Measurements from ENCODE around the gene CERS5.
A peak's percentile ranks its signal among the peaks of the same experiment; 100 is the strongest.
"Not testable (repeated sequence)": the region's sequence is repeated elsewhere in the genome, so short reads cannot be mapped to it uniquely, and the experiment has no call there.

Gene CERS5

DNA sequence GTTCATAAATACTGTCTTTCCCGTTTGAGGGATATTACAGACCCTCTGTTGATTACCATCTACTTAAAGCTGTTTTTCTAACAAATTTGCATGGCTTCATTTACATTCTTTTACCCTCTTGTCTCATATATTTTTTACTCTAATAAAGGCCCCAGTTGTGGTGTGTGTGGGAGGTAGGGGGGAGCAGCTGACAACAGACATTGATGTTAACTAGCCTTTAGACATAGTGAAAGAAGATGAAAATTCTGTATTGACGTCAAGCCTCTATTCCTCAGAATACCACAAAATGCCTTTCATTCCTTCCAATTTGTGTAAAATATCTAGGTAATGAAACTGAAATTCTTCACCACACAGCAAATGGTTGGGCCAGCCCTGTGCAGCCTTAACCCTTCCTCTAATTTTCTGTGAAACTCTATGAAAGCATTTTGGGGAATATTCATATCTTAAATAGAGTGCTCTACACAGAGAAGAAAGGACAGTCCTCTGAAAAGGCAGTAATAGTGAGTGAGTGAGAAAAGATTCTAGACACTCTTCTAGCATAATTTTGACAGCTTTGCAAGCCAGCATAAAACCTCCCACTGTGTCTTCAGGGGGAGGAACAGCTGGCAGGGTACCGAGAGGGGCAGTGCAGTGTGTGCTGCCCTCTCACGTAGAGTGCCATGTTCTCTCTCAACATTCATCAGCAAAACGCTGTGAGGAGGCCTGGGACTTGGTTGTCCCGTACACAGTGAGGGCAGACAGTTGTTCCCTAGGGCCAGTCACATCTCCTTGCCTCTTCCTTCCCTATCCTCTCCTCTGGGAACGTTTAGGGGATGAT, 20.1 kb upstream of the CERS5 start:
- DNase-seq (ENCODE audit: low read depth): no peak

DNA sequence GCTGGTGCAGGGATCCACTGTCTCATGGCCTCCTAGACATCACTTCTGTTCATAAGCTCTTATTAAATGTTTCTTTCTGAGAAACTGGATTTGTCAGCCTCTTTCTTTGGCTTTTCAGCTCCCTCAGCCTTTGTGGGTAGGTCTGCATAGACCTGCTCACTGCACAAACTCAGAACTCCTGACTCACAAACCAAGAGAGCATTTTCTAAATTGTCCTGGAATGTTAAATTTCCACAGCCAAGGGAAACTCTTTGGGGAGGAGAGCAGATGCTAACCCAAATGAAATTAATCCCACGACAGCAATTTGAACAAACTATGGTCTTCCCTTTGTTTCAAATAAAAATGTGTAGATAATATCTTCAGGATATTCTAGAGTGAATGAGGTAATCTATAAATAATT, 19.5 kb upstream of the CERS5 start:
- no peak for DNase-seq (ENCODE audit: low read depth)

DNA sequence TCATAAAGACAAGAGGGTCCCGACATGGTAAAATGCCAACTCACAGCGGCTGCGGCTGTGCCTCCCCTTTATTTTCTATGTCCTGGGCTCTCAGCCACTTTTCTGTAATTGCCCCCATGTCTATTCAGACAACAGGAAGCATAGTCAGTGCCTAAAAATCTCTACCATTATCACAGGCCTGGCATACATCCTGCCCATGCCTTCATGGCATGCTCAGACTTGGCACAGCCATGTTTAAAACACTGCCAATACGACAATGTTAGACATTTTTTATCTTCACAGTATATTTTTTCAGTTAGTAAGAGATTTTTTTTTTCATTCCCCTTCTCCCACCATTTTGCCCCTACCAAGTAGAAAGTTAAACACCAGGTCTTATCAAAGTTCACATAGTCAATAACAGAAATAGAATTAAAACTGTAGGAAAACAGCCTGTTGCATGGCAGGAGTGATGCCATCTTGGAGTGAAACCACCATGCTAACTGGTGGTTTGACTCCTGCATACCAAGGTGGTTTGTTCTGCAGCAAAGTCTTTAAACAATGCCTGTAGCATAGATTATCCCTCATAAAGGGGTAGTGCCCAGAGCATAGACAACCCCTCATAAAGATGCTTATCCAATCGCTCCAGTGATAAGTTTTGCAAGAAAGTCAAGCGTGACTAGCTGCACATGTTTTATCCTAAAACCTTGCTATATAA, 18.9 kb upstream of the CERS5 start:
- DNase-seq (ENCODE audit: low read depth): no peak

DNA sequence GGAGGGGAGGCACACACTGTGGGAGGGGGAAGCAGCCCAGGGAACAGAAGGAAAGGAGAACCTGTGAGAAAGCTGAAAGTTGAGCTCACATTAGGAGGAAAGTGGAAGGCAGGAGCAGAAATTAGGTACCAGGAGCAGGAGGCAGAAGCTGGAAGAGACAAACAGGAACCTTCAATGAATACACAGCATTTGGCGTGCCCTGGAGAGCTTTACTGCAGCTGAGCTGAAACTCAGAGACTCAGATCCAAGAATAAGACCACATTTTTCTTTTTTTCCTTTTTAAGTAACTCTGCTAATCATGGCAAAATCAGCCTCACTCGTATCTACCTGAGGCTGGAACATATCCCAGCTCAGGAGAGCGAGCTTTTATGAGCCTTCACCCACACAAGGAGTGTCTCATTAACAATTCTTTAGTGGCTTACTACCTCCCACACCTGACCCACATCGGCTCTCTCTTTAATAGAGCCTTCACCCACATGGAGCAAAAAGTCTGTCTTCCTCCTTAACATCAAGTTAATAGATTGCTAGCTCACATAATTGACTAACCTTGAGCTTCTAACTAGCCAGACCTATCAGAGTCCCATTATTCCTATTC, 18.2 kb upstream of the CERS5 start:
- DNase-seq (ENCODE audit: low read depth): no peak

DNA sequence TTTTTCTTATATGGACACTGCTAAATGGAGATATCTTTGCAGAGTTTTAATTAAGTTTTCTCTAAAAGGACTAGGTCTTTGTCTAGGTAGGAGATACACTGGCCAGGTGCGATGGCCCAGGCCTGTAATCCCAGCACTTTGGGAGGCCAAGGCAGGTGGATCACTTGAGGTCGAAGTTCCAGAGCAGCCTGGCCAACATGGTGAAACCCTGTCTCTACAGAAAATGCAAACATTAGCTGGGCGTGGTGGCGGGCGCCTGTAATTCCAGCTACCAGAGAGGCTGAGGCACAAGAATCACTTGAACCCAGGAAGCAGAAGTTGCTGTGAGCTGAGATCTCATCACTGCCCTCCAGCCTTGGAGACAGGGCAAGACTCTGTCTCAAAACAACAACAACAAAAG, 17.1 kb upstream of the CERS5 start:
- no peak for DNase-seq (ENCODE audit: low read depth)

DNA sequence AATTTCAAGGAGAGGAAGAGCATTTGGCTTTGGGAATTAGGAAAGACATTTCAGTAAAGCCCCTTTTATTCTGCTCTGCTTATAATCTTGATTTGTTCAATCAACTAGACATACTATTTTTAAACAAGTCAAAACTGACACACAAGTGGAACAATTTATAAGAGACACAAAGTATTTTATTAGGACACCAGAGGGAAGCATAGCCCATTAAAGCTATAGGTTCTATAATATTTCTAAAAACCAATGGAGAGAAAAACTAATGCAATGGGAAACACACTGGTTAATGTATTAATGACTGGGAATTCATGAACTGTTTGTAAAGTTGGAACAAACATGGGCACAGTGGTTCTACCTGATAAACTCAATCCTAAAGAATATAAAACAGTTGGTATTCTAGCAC, 15.3 kb upstream of the CERS5 start:
- no peak for DNase-seq (ENCODE audit: low read depth)

DNA sequence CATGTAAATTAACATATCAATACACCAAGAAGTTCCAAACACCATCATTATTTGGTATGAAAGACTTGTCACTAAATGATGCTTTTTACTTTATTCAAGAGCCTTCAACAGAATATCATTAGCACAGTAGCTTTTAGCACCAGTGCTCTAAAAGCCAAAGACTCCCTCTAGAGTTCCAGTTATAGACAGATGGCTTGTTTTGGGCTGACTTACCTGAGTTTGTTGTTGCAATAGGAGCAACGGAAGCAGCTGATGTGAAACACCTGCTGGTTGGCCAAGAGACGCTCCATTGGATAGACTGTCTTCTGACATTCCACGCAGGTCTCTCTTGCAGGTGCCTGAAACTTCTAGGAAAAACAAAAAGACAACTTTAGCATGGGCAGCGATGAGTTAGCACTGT, 14.5 kb upstream of the CERS5 start:
- no peak for DNase-seq (ENCODE audit: low read depth)

DNA sequence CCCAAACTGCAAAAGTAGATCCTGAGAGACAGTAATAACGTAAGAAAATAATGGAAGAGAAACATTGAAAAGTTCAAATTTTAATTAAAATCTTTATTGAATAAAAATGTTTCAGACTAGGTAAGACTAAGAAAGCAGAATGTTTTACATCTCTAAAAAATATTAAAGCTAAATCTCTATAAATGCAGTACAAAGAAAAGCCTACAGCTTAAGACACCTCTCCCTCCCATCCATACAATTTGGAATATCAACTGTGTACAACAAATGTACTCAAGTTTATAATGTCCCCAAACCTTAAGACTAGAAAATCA, 8.5 kb upstream of the CERS5 start:
- no peak for DNase-seq (ENCODE audit: low read depth)

DNA sequence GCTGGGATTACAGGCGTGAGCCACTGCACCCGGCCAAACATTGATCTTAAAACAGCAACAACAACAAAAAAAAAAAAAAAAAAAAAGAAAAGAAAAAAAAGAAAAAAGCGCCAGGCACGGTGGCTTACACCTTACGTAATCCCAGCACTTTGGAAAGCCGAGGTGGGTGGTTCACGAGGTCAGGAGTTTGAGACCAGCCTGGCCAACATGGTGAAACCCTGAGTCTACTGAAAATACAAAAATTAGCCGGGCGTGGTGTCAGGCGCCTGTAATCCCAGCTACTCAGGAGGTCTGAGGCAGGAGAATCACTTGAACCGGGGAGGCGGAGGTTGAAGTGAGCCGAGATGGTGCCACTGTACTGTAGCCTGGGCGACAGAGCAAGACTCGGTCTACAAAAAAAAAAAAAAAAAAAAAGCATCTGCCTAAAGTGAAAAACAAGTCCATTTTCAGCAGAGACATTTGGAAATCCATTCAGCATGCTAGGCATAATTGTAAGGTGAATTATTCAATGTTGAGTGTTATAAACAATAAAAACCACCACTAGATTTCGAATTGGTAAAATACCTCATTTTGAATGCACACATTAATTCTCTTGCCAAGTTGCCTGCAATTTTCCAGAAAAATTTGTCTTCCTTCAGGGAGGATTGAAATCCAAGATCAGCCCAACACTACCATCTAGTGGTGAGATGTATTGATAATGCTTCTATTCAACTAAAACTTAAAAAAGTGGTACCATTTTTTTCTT, 8.0 kb upstream of the CERS5 start:
- DNase-seq (ENCODE audit: low read depth): no peak

DNA sequence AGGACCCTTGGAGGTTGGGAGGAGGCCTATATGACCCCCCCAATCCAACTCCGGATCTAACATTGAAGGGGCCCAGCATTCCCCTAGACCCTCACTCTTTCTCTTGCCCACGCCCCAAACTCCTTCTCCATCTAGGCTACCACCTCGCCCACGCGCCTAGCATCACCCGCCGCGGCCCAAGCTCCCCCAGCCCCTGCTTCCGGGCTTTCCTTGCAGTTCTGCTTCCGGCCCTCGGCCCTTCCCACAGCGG, 445 bp downstream of the CERS5 start:
- peak; percentile 21 for DNase-seq (ENCODE audit: low read depth)

DNA sequence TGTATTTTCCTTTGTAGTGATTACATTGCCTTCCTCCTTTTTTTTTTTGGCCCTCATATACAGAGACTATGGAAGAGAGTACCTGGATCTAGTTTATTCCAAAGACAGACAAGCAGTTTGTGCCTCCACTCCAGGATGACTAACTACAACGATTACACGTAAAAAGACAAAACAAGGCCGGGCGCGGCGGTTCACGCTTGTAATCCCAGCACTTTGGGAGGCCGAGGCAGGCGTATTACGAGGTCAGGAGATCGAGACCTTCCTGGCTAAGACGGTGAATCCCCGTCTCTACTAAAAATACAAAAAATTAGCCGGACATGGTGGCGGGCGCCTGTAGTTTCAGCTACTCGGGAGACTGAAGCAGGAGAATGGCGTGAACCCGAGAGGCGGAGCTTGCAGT, 2.2 kb downstream of the CERS5 start:
- no peak for DNase-seq (ENCODE audit: low read depth)

DNA sequence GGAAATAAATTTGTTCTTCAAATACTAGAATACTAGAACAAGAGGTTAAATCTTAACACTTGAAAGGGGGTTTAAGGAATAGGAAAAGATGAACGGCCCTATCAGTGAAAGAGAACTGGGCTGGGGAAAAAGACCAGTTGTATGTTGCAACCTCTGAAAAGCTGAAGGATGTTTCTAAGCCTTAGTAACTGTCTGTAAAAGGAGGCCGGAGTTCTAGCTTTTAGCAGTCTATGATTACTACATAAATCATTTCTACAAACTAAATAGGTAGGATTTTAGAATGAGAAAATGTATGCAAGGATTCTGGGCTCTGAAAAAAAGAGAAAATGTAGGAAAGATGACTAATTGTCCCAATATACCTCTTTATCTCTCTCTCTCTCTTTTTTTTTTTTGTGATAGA, 4.9 kb downstream of the CERS5 start:
- DNase-seq (ENCODE audit: low read depth): no peak

DNA sequence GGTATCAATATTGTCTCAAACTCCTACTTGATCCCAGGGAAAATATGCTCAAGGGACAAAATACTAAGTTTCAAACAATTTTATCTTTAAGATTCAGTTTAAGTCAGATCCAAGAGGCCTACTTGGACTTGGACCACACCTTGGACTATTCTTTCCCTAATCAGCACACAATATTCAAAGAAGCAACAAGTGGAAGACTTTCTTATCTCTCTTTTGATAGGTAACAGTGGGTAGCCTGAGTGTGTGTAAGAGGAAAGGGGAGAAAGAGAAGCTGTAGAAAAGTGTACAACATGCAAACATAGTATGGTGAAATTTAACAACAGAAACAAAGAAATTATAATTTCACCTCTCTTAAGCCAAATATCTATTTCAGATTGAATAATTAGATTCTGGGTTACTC, 6.5 kb downstream of the CERS5 start:
- DNase-seq (ENCODE audit: low read depth): no peak

DNA sequence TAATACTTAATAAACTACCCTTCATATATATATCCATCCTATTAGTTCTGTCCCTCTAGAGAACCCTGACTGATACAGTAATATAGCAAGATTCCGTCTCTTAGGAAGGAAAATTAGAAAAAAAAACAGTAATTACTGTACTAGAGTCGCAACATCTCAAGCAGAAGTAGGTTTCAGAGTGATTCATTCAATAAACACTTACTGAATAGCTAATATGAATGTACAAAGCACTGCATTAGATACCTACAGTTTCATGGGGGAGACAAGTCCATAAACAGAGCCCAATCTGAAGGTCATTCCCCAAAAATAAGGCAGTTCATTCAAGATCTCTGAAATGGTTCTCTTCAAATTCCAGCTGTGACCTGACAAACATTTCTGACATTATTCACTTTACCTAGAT, 9.9 kb downstream of the CERS5 start:
- DNase-seq (ENCODE audit: low read depth): no peak

DNA sequence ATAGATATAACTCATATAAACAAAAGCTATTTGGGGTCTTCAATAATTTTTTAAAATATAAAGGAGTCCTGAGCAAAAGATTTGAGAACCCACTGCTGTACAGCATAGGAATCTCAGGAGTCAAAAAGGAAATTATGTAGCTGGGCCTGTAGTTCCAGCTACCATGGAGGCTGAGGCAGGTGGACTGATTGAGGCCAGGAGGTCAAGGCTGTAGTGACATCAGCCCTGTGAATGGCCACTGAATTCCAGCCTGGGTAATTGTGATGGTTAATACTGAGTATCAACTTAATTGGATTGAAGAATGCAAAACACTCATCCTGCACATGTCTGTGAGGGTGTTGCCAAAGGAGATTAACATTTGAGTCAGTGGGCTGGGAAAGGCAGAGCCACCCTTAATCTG, 10.5 kb downstream of the CERS5 start:
- DNase-seq (ENCODE audit: low read depth): no peak

DNA sequence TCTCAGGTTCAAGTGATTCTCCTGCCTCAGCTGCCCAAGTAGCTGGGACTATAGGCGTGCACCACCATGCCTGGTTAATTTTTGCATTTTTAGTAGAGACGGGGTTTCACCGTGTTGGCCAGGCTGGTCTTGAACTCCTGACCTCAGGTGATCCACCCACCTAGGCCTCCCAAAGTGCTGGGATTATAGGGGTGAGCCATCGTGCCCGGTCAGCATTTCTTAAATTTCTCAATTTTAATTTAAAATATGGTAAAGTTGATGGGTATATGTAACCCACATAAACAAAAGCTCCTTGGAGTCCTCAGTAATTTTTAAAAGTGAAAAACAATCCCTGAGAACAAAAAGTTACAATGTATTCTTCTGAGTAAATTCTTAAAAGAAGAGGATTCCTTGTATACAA, 12.2 kb downstream of the CERS5 start:
- DNase-seq (ENCODE audit: low read depth): not testable (repeated sequence)

DNA sequence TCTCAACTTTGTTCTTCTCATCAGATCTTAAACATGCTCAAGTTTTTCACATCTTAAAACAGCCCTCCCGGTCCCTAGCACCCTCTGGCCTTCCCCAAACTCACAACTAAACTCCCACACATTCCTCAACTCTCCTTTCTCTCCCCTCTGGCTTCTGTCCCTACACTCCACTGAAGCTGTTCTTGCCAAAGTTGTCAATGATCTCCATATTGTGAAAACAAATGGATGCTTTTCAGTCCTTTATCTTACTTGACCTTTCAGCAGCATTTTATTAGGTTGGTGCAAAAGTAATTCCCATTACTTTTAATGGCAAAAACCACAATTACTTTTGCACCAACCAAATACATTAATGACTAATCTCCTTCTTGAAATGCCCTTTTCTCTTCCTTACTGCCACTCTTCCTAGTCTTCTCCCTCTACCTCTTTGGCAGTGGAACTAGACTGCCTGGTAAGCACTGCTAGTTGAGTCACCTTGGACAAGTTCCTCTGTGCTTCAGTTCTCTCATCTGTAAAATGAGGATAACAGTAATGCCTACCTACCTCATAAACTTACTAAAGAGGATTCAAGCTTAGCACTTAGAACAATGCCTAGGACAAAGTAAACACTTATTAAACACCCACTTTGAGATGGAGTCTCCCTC, 16.0 kb downstream of the CERS5 start:
- DNase-seq (ENCODE audit: low read depth): no peak

DNA sequence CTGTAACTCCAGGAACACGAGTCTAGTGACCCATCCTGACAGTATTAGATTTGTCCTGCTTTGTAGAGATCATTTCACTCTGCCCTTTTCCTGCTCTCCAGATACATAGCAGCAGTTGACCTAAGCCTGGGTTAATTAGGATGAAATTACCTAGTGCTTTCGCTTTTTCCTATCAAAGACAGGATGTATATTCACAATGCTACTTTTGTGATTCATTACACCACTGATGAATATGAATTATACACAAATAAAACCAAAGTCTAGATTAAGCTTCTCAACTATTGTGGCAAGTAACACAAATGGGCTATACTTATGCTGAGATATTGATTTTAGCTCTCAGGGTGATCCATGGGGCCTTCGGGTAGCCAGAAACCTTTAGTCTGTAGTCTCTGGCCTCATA, 17.9 kb downstream of the CERS5 start:
- no peak for DNase-seq (ENCODE audit: low read depth)

DNA sequence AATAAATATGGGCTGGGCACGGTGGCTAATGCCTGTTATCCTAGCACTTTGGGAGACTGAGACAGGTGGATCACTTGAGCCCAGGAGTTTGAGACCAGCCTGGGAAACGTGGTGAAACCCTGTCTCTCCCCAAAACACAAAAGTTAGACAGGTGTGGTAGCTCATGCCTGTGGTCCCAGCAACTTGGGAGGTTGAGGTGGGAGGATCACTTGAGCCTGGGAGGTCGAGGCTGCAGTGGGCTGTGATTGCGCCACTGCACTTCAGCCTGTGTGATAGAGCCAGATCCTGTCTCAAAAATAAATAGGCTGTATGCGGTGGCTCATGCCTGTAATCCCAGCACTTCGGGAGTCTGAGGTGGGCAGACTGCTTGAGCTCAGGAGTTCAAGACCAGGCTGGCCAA, 19.2 kb downstream of the CERS5 start:
- DNase-seq (ENCODE audit: low read depth): not testable (repeated sequence)

DNA sequence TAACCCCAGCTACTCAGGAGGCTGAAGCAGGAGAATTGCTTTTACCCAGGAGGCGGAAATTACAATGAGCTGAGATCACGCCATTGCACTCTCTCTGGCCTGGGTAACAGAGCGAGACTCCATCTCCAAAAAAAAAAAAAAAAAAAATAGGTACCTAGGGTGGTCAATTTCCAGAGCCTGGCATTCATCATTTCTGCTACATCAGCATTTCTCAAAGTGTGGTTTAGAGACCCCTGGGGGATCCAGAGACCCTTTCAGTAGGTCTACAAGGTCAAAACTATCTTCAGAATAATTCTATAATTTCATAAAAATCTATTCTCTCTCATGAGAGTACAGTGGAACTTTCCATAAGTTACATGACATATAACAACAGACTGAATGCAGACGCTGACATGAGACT, 19.9 kb downstream of the CERS5 start:
- no peak for DNase-seq (ENCODE audit: low read depth)

DNA sequence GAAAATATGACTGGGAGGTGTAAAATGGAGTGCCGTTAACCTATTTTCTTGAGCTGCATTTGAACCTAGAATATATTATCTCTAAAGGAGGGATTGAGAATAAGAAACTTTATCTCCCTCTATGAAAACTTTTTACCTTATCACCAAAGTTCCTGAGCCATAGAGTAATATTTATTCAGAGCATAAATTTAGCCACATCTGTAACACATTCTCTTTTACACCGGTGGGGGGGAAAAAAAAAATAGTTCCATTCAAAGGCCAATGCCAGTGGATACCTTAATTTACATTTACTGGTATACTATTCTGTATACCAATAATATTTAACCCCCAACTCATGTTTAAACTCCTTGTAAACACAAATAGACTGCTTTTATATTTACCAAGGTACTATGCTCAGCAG, 21.7 kb downstream of the CERS5 start:
- DNase-seq (ENCODE audit: low read depth): no peak

DNA sequence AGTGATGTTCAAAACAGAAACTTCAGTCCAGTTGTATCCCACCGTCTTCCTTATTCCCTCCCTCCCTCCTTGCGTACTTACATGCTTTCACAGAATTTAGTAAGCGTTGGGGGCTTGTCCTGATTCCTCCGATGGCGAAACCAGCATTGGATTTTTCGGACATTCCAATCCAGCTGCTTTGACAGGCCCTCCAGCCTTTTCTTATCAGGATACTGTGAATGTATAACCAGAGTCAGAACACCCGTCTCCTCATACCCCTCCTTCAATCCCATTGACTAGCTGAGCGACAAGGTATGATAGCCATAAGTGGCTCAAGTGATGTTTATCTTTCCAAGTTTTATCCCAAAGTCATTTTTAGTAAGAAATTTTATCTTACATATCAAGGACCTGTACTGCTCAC, 24.2 kb downstream of the CERS5 start:
- DNase-seq (ENCODE audit: low read depth): no peak
